NCI-H510A treated with DMSO at 0.1 percent for 48 hours (cell line): Measurements from ENCODE around the gene PLA2G1B.

Experiments used
- DNase-seq: peaks from one replicate; lab custom pipeline; 2025; lab: John Stamatoyannopoulos, UW

The PLA2G1B gene

DNA sequence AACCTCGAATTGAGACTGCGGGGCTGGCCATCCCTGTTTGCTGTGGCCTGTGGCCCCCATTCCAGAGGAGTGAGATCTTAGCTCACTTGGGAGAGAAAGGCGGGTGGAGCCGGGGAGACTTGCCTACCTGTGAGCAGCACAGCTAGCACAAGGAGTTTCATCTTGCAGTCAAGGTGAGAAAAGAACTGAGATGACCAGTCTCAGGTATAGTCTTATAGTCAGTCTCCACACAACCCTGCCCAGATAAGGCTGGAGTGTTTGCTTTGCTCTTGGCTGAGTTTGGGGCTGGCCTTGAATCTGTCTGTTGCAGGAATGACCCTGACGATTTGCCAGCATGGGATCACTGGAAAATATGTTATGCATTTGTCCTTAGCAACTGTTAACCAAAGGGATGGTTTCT is at the start of gene PLA2G1B:
Gene PLA2G1B (minus strand): TSS at position 187 of the 400 bp plus-strand sequence. CDS start 26 bp downstream, at position 161.
- DNase-seq = no peak

DNA sequence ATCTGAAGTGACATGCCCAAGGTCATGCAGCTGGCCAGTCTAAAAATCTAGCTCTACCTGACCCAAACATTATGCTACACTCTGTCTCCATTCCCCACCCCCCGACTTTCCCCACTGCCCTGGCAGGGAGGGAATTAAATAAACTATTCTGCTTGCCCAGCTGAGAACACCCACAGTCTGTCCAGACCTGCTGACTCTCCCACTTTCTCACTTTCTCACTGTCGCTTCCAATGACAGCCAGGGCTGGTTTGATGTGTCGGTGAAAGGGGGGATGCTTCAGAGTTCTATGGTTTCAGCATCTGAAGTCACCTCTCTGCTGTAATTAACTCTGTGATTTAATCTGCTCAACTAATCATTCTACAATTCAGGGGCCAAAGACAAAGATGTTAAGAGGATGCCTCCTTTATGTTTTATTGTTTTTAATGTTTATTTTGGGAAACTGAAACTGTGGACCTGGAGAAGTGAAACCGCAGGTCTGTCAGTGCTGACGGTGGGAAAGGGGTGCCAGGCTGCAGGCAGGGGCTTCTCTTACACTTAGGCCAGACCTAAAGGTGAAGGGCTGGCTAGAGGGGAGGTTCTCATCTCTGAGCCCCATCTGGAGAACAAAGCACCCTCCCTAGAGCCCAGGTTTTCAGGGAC is 49.5 kb upstream of the PLA2G1B start:
- no peak for DNase-seq

DNA sequence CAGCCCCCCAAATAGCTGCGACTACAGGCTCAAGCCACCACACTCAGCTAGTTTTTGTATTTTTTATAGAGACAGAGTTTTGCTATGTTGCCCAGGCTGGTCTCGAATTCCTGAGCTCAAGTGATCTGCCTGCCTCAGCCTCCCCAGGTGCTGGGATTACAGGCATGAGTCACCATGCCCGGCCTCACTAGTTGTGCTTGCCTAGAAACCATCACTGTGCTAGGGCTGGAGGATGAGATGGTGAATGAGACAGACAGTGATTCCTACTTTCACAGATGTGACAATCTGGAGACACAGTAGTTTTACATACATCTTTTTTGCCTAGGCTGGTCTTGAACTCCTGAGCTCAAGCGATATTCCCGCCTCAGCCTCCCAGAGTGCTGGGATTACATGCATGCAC is 48.8 kb upstream of the PLA2G1B start:
- no peak for DNase-seq

DNA sequence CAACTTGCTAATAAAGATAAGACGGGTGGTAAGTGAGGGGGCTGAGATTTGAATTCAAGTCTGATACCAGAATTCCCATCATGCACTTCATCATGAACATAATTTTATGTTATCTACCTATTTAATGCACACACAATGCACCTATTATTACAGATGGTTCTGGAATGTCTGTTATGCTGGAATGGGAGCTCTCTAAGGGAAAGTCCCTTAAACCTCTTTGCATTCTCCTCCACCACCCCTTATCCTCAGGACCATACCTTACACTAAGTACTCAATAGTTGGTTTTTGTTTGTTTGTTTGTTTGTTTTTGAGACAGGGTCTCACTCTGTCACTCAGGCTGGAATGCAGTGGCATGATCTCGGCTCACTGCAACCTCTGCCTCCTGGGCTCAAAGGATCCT is 48.4 kb upstream of the PLA2G1B start:
- no peak for DNase-seq

DNA sequence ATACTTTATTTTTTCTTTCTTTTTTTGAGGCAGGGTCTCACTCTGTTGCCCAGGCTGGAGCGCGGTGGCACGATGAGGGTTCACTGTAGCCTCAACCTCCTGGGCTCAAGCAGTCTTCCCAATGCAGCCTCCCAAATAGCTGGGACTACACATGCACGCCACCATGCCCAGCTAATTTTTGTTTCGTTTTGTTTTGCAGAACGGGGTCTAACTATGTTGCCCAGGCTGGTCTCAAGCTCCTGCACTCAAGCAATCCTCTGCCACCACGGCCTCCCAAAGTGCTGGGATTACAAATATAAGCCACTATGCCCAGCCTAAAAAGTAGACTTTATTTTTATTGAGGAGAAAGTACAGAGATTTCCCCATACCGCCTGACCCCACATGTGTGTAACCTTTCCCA is 46.1 kb upstream of the PLA2G1B start:
- no peak for DNase-seq

DNA sequence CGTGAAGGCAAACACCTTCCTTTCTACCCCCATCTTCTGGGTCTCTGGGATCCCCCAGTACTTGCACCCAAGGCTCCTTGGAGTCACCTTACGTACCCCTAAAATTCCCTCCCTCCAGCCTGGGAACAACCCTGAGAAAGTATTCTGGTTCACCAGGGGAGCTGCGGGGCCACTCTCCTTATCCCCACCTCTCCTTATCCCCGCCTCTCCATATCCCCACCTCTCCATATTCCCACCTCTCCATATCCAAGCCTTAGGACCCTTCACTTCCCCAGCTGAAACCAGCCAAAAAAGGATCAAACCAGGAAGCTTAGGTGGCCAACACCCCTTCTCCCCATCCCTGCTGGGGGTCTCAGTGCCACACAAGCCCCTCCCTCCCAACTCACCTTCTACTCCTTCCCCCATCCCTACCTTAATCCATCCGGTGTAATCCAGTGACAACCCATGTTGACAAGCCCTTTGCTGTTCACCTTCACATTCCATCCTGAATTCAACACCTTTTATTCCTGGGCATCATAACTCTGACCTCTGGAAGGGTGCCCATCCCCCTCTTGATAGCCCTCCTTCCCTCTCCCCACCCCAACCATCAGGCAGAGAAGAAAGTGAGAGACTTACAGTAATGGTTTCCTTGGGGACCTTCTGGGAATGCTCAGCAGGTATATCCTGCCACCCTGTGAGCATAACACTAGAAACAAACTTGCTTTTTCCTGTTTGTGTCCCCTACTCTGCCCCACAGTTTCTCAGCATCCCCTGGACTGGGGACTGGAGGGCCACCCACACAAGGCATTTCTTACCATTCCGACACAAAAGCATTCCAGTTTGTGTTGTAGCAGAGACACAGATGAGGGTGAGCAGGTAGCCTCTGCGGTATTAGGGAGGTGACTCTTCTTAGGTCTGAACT is 43.0 kb upstream of the PLA2G1B start:
- DNase-seq = no peak

DNA sequence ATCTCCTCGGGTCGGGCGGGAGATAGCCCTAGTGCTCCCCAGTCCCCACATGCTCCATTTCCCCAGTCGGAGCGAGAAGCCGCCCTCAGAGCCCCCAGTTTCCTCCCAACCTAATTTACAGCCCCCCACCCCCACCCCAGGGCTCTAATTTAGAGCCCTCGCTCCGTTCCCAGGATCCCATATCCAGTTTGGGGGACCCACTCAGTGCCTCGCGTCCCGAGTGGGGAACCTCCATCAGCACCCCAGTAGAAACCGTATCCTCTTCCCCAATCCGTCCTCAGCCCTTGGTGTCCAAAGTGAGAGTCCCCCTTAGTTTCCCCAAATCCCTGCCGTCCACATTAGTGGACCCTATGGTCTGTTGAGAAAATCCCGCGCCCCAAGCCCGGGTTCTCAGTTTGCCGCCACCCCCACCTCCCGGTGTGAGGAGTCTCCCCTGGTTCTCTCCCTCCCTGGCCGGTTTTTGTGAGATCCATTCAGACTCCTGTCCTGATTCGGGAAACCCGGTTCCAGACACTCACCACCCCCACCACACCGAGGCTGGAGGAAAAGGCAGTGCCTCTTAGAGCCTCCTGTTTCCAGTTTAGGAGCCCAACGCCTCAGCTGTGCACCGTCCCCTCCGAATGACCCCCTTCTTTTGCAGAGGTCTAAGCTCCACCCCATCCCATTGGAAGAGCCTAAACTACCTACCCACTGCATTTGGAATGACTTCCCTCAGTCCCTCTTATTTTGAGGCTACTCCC is 42.2 kb upstream of the PLA2G1B start:
- DNase-seq = no peak

DNA sequence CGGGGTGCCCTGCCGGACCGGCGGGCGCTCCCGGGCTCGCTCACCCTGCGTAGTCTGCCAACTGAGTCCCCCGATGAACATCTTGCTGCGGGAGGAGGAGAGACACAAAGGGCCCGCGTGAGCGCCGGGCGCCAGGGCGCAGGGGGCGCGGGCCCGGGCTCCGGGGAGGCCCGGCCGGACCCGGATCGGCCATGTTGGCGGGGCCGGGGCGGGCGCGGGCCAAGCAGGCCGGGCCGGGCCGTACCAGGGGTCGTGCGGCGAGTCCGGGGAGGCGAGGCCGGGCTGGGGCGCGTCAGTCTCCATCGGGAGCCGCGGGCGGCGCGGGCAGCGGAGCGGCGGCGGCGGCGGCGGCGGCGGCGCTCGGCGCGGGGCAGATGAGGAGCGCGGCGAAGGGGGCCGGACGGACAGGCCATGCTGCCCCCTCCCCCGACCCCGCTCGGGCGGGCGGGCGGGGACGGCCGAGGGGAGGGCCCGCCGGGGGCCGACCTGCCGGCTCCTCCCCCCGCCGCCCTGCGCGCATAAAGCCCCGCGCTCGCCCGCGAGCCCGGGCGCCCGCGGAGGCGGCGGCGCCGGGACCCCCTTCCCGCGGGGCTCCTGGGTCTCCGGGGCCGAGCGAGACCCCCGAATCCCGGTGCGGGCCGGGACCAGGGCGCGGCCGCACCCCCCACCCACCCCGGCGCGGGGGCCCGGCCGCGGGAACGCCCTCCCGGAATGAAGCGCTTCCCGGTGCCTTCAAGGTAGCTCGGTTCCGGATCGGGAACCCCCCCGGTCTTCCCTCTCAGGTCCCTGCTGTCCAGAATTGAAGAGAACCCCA is 41.4 kb upstream of the PLA2G1B start, which contains the start of gene MSI1:
Gene MSI1 (minus strand): TSS at position 376 of the 814 bp plus-strand sequence. CDS start 73 bp downstream, at position 303.
- peak; percentile 27 for DNase-seq

DNA sequence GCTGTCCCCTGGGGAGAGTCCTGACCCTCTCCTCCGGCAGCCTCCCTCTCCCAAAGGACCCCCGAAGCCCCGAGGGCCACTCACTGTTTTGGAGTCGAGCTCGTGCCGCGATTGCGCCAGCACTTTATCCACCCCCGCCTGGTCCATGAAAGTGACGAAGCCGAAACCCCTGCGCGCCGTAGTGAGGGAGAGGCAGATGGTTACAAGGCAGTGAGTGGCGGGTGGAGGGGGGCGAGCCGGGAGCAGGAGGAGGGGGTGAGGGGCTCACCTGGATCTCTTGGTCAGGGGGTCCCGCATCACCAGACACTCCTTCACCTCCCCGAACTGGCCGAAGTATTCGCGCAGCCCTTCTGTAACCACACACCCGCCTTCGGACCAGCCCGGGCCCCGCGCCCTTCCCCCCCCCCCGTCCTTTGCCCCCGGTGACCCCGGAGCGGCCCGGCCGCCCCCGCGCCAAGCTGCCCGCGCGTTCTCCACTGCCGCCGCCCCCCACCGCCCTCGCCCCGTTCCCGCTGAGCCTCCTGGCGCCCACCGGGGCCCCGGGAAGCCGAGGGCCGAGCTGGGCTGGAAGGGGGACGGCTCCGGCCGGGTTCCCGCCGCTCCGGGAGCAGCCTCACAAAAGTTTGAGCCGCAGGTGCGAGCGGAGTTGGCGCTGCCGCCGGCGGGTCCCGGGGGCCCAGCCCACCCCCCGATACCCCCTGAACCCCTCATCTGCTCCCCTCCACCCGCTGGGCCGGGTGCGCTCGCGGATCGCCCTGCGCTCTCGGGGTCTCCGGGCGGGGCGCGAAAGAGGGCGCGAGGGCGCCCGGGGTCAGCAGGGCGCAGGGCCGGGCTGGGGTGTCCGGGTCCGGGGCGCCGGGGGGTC is 40.6 kb upstream of the PLA2G1B start:
- no peak for DNase-seq

DNA sequence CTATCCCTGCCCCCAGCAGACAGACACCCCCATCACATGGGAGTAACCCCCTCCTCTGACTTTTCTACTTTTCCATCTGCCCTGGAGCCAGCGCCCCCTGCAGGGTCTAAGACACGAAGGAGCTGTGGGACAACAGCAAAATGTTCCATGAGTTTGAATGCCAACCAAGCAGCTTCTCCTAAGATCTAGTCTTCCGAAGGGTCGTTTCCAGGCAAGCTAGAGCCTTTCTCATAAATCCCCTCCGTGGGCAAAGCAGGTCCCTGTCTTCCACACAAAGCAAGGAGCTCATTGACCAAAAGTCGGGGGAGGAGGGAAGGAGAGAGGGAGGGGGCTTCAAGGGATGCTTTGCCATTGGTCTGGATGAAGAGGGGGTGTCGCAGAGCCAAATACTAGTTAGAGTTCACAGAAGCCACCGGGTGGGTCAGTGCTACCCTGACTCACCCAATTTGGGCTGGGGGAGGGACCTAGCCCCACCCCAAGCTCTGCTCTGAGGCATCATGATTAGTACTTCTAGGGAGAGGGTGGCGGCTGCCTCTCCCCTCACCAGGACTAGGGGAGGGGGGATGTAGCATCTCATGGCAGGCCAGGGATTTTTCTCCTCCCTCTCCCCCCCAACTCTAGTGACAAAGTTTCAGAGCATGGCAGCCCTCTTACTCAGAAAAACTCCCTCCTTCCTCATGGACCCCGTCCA is 39.8 kb upstream of the PLA2G1B start:
- DNase-seq = no peak

DNA sequence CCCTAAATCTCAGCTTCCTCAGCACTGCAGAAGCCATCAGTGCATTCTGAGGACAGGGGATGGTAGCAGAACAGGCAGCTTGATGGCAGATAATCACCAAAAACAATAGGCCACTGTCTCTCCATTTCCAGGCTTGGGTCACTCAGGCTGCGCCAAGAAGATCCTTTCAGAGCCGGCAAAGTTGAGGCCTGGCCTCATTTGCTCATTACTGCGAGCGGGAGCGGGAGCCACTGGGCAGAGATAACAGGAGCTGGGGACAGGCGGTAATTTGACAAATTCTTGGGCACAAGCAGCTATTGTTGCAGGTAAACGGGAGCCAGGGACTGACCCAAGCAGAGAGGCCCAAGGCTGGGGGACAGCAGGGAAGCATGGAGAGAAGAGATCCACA is 39.3 kb upstream of the PLA2G1B start:
- no peak for DNase-seq

DNA sequence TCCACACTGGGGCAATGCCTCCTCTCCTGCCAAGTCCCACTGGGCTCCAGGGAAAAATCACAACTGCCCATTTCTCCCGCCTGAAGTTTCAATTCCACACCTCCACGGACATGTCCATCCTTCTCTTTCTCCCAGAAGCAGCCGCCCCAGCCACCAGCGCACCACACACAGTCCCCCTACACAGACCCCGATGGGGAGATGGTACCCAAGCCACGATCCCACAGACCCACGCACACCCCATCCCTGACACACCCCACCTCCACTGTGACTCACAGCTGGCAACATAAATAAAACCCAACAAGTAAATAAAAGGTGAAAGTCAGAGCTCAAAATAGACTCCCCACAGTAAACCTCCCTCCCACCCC is 38.7 kb upstream of the PLA2G1B start:
- DNase-seq = no peak

DNA sequence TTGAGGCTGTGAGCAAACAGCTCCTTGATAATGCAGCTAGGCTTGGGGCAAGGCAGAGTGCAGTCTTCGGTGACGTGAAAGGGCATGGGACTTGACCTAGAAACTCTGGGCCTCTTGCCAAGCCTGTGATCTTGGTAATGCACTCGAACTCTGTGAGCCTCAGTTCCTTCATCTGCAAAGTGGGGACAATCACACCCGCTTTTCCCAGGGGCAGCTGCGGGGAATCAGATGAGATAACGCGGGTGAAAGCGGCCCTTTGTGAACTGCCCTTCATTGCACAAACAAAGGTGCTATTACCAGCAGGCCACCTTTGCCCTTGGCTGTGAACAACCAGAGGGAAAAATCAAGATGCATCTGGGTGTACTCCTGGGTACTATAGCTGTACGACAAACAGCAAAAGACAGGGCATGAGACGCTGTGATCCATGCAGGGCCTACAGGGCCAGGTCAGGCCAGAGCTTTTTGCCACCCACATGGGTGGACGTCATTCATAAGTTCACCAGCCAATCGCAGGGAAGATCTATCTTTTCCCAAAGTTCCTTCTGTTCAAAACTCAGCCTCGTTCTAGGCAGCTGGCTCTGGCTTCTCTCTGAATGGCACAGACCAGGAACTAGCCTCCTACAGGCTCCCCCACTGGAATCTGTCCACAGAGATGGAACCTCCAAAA is 38.2 kb upstream of the PLA2G1B start:
- DNase-seq = no peak

DNA sequence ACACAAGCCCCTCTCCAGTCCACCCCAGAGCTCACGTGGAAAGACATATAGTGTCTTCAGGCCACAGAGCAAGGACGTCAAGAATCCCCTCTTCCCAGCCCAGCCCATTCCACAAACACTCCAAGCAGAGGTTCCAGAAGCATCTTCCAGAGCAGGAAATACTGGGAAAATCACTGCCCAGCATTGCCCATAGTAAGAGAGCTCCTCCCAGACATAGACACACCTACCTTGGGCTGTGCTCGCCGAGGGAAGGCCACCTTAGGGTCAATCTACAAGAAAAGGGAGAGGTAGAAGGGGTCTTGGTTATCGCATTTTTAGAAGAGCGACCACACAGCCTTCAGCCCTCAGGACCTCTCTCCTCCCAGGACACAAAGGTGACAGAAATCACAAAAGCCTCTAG is 36.9 kb upstream of the PLA2G1B start:
- DNase-seq = no peak

DNA sequence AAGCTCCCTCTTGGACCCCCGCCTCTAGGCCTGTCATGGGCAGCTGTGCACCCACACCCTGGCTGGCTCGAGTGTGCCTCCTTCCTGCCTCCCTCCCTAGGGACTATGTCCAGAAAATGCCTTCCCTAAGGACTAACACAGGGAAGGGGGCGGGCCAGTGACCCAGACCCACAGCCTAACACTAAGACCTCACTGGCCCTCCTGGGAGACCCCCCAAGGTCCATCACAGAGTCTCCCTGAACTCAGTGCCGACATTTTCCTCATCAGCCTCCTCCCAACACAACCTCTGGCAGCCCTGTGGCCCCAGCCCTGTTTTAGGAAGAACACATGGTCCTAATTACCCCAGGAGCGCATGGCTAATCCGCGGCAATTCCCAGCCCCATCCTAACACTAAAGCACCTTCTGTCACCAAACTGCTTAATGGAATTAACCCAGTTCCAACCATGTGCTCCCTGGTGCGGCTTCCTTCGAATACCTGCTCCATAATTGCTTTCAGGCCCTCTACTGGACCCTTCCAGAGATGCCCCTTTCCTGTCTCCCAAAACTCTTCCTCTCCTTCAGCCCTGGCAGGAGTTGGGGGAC is 35.8 kb upstream of the PLA2G1B start:
- no peak for DNase-seq

DNA sequence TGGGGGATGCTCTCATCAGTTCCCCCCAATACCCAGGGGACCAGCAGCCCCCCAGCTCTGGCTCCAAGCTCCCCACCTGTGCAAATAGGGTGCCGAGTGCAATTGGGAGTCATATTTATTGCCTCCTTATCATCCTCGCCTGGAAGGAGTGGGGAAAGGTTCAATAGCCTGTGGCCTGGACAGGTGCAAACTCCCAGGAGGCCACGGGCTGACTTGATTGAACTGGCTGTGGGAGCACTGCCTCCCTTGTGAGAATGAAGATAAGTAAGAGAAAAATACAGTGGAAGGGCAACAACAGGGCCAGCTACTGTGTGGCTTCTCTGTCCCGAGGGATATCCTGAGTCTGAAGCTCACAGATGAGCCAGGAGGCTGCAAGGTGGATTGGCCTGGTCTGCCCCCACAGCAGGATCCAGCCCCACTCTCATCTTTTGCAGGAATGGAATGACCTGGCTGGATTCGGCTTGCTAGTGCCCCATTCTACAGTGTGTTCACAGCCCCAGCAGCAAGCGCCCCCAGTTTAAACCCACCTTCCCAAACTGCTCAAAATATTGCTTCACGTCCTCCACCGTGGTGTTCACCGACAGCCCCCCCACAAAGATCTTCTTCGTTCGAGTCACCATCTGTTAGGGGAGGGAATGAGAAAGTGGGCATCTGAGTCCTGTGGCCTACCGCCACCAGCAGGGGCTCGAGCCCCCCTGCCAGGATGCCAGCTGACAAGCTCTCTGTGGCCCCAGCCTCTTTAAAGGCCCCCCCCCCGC is 35.1 kb upstream of the PLA2G1B start:
- no peak for DNase-seq

DNA sequence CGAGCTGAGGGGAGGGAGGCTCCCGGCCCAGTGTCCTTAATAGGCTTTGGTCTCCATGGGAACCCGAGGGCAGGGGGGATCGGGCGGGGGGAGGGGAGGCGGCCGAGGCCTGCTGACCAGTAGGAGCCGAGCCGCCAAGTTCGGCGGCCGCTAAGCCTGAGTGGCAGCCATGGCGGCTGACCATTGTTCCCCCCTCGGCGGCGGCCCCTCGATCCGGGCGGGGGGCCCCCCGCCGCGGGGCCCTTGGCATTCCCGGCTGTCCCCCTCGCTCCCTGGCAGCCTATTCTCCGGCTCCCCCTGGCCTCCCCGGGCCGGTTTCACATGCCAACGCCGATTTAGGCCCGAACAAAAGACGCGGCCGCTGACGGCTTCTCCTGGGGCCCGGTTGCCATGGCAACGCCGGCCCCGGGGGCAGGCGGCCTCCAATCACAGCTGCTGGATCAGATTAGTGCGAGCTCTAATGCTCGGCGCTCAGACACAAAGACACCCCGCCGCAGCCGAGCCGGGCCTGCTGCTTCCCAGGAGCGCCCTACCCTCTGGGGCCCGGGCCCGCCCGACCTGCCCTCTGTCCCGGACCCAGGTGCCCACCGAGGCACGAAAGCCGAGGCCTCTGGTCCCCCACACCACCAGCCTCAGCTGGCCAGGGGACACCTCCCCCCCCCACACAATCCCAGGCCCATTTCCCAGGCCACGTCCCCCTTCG is 34.1 kb upstream of the PLA2G1B start:
- DNase-seq = no peak

DNA sequence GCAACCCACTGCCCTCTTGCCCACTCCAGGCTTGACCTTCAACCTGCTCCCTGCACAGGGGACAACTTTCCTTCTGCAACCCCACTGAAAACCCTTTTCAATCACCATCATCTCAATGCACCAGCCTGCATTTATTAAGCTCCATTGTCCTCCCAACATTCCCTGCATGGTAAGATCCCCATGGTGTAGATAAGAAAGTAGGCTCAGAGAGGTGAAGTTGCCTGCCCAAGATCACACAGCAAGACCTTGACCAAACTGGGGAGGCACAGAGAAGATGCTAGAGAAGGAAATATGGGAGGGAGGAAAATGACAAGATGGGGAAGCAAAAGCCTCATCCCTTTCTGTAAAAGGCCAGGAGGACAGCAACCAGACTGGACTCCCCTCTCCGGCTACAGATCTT is 31.5 kb upstream of the PLA2G1B start:
- no peak for DNase-seq
